Eye (tissue), 1 donor: ENCODE data around the gene MAPT.

Experiments
- DNase-seq: peaks from one replicate; pipeline ENCODE4 v3.0.0-alpha.2; 2015

The MAPT gene

GRCh38 chr17:46074540-46074939 lies 180.2 kb downstream of the MAPT start:
- DNase-seq: no peak
